GM18868 (cell line): ENCODE measurements around the gene NAV2.

Experiments used
- ATAC-seq: cut with Tn5 transposase; IDR thresholded peaks from one replicate; pipeline ENCODE4 v1.9.1; 2021; ENCODE audit warnings: mild to moderate bottlenecking, moderate library complexity; ENCODE audit not compliant: unreplicated experiment

NAV2 gene

DNA sequence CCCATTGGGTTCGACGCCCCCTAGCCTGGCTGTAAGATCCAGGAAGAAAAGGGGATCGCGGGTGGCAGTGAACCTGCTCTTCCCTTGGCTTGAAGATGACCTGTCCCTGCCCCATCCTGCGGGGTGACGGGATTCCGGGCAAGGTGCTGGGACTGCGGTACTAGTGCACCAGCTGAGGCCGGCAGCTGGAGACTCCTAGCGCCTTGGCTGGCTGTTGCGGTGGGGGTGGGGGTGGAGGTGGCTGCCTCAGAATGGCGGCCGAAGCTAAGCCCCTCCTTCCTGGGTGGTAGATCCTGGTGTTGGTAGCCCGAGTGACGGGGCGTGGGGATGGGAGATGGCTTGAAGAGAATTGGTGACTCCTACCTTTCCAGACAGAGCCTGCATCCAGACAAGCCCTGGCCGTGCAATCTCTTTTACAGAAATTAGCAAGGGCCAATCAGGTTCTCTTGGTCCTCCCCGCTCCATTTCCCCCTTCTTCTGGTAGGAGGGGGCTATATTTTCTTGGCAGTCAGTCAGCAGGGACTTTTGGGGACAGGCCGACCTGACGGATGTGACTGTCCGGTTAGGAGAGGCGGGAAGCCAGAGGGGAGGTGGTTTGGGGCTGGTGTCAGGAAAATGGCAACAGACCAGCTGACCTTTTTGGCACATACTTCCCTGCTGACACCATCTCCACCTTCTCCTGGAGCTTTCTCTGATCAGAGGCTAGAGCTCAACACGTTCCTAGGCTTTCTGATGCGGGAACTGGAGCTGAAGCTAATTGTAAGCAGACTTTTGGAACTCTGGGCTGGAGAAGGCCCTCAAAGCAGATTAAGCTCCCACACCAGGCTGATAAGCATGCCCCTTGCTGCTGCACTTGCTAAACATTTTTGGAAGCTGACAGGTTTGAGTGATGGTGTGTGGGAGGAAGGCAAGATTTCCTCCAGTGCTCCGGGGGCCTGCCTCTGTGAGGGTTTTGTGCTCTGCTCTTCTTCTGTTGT is 2.0 kb downstream of the NAV2 start:
- ATAC-seq: no peak

DNA sequence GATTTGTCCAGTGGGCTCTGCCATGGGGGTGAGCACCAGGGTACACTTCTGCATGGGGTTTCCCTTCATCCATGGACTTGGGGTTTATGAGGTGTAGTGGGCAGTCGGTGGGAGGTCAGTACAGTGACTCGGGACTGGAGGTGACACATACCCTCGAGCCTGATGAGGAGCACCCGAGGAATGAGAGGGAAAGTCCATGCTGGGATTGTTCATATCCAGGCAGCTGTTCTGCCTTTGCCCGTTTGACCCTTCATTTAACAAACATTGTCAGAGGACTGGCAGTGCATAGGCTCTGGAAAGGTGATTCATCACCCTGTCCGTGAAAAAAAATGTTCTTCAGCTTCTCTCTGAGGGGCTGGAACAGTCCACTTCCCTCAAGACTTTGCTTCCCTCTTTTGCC is 2.7 kb downstream of the NAV2 start:
- no peak for ATAC-seq

DNA sequence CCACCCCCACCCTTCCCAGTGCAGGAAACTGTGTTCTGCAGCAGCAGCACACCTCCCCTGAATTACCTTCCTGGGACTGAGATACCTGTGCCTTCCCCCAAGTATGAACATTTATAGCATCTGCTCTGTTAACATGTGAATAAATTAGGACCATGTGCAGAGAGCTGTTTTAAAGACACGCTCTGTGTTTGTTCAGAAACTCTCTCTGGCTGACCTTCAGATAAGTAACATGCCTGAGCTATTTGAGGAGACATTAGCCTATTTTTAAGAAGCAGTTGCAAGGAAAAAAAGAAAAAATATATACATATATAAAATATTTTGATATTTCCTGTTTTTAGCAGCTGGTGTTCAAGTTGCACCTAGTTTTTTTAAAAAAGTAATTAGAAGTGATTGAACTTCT is 5.4 kb downstream of the NAV2 start:
- ATAC-seq: no peak

DNA sequence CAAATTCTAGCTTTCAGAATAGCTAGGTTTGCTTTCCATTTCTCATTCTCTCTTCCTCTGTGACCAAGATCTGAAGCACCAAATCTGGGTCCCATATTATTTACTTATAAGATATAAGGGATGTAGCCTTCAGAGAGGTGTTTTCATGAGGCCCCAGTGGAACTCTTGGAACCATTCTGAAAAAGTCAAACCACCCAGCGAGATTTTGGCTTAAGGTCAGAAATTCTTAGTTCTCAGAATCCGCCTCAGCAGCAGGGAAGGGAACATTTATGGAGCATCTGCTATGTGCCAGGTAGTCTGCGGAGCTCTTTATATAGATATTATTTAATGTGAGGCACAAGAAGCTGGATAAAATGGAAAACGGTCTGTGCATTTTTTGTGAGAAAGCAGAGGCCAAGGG is 6.3 kb downstream of the NAV2 start:
- no peak for ATAC-seq

DNA sequence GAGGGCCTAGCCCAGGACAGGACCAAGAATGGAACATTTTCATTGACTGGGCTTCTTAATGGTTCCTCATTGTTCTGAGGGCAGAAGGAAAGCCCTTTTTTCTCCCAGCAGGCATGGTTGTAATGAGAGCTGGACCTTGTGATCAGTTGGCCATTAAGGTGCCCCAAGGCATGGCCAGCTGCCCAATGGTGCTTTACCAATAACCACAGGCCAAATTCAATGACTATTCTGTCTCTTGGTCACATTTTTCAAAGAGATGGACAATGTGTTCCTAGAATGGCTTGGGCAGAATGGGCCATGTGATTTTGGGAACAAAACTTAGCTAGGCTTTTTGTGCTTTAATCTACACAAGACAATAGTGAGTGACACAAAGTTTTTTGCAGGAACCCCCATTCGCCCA is 7.3 kb downstream of the NAV2 start:
- no peak for ATAC-seq

DNA sequence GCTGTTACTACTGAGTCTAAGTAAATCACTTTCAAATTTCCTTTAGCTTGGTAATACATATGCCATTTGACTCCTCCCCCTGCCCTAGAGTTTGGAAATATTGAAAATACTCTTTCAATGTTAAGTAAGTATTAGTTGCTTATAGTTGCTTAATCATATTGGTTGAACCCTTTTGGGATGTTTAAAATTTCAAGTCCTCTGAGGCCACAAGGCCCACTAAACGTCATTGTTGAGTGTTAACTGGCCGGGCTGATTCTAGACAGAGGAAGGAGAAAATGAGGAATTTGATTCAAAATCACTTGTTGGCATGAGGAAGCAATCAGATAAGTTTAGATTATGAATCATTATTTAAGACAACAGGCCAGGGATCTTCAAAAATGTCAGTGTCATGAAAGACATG is 8.5 kb downstream of the NAV2 start:
- ATAC-seq: no peak

DNA sequence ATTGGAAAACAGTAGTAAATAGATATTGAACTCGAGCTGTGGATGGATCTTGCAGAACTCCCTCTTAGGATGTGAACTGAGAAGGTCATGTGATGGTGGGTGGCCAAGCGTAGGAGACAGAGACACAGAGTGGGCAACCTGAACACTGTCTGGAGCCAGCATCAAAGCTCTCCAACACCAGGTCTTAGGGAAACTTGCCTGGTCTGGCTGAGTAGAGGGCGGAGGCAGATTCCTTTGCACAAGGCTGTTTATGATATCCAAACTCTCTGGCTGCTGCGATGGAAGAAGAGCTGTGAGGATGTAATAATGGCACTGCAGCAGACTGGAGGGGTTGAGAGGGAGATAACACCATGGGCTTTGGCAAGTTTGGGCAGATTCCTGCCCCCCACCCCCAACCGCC is 10.1 kb downstream of the NAV2 start:
- ATAC-seq: no peak

DNA sequence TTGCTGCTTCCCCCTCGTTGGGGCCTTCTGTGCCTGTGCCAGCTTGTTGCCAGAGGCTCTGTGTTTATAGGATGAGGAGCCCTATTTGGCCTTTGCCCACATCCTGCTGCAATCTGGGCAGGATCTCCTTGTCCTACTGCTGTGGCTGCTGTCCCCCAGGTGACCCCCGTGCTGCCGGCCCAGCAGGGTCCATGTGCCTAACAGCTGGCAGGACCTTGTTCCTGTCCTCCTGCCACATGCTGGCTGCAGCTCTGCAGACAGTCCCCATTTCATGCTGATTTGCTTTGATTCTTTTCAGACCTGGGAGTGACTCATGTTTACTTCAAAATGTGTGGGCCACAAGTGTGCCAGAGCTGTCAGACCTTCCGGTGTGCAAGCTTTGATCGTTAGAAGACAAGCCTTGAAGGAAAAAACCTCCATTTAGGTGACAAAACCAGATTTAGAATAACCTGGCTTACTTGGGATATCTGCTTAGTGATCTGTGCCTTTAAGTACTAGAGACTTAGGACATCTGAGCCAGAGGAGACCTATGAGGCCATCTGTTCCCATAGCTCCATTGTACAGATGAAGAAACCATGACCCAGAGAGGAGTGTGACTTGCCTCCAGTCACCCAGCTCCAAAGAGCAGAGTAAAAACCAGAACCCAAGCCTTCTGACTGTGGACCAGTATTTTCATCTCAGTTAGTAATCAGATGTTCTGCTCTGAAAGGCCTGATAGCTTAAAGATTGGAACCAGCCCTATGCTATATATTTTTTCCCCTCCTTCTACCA is 11.1 kb downstream of the NAV2 start:
- ATAC-seq: no peak

DNA sequence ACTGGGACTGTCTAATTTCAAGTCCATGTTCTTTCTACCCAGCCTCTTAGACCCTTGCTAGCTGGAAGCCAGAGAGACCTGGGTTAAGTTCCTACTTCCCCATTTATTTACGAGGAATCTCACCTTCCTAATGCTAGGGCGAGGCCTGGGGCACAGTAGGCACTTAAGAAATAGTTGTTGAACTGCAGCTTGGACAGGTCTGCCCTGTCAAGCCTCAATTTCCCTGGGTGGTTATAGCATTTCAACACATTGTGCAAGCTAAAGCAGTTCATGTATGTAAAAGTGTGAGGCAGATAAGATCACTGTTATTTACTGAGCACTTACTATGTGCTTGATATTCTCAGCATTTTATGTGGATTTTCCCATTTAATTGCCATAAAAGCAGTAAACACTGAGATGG is 12.1 kb downstream of the NAV2 start:
- ATAC-seq: no peak

DNA sequence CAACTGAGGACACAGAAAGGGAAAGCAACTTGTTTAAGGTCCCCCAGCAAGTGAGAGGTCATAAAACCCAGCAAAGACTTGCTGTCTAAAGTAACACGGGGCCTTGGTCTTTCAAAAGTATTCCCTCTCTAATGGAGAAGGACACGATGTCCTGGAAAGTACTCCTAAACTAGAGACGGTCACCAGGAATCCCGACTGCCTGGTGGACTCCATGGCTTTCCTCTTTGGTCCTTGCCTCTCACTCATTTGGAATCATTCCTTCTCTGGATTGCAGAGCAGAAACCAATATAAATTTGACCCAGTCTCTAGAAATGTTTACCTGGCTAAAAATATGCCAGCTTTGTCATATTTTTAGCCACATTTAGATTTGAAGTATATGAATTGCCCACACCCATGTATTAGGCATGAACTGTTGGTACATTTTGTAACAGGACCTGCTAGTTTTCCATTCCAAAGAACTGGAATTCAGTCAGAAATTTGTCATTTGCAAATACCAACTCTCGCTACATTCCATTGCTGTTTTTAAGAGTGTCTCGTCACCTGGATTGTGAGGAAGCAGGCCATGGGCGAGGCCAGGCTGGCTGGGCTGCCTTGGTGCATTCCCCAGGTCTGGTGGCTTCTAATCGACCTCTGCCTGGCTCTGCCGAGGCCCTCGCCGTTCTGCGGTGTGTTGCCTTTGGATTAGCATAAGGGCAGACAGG is 12.9 kb downstream of the NAV2 start:
- ATAC-seq: no peak

DNA sequence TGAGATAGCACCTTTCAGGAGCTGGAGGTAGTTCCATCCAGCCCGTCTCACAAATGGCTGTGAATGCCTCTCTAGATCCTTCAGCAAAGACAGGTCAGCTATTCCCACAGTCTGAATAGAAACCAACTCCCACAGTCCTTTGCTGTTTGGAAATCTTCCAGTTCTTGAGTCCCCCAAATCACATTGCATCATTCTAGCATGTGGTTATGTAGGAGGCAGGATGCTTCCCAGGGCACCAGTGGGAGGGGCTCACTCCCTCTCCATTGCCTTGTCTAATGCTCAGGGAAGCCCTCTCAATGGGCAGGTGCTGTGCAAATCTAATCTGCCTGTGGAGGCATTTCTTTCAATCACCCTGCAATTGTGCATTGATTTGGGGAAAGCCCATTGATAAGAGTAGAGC is 14.6 kb downstream of the NAV2 start:
- ATAC-seq: no peak

DNA sequence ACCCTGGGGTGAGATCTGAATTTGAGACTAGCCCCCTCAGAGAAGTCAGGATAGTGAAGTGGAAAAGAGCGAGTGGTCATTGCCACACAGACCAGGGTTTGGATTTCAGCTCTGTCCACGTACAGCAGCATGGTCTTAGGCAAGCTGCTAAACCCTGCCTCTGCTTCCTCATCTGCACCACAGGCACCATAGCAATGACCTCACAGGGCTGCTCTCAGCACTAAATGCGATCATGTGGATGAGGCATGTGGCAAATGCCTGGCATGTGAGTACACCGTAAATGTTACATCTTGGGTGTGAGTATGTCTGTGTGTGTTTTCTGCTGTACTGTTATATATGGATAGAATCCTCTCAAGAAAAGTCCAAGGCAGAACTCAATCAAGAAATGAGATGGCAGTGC is 15.8 kb downstream of the NAV2 start:
- ATAC-seq: no peak

DNA sequence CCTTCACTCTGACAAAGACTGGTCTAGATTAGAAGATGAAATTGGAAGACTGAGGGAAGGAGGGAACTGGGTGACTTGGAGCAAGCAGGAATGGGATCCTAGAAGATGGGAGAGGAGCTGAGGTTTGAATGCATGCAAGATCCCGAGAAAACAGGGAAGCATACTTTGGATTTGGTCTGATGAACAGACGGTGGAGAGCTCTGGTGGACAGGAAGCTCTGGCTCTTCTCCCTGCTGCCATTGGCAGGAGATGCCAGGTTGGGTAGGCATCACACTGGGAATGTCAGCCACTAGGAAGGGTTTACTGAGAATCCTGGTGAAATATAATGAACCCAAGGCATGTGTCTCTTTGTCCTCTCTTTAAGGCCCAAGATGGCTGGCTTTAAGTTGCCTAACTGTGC is 16.5 kb downstream of the NAV2 start:
- ATAC-seq: no peak

DNA sequence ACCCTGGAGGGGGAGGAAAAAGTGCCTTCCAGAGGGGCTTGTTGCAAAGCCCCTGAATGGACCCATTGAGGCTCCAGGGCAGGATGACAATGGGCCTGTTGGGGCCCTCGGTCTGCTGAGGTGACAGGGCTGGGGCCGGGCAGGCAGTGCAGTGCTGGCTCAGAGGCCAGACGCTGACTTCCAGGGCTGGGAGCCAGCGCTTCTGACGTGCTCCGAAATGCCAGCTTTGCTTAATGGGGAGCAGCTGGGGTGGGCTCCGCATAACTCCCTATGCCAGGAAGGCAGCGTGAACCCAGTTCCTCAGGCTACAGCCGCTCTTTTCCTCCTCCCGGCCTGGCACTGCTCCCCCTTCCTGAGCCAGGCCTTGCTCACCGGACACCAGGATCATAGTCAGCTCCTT is 17.7 kb downstream of the NAV2 start:
- no peak for ATAC-seq

DNA sequence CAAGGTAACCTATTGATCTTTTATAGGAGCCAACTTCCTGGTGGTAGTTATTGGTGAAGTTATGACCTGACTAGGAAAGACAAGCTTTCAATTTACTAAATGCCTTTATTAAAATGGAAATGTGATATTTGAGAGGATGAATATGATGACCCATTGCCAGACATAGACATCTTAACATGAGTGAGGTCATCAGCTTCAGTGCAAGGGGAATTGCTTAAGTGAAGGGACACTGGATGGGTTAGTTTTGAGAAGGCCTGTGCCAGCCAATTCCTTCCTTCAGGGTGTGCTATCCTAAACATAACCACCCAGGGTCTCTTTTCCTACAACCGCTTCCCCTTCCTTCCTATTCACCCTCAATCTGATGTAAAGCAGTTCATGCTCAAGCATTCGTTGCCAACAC is 21.5 kb downstream of the NAV2 start:
- ATAC-seq: no peak

DNA sequence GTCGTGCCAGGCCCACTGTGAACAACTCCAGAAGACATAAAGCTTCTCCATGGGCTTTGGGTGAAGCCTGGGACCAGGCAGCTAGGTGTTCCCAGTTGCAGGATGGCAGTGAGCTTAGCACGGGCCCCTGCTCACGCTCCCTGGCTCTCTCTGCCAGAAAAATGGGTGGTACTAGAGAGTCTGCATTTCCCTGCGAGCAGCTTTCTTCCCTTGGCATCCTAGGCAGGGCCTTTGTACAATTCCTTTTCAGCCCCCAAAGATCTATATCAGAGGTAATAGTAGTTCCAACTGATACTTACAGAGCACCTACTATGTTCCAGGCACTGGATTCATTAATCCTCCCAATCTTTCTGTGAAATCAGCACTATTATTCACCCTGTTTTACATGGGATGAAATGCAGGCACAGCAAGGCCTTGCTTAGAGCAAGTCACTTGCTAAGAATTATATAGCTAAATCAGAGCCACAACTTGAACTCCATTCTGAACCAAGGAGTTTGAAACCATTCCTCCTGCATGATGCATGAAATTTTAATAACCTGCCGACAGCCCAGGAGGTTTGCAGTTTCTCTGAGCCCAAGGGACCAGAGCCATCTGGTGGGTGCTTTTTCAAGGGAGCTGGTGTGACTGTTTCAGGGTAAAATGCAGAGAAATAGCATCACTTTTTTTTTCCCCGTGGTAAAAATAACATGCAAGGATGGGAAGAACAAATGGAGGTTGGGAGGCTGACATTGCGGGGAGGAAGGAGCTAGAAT is 22.7 kb downstream of the NAV2 start:
- no peak for ATAC-seq

DNA sequence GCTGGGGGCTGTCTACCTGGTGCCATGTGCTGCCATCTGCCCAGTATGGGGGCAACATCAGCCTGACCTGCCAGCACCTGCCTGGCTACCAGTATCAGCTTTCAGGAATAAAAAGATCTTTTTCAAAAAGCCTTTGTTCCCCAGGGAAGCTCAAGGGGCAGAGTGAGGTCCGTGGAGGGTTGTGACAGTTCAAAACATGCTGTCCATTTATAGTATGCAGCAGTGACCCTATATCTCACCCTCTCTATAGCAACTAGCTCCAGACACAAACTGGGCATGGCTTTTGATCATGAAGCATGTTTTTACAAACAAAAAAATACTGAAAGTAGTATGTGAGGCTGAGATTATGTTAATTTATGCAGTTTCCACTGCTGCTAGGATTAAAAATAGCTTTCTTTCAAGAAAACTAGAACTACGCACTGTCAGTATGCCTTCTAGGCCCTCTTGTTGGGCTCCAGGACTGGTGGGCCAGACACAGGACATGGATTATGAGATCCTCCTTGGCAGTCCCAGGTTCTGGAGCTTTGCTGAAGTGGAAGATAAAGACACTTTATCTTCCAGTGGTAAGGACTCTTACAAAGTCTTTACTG is 23.4 kb downstream of the NAV2 start:
- ATAC-seq: no peak

DNA sequence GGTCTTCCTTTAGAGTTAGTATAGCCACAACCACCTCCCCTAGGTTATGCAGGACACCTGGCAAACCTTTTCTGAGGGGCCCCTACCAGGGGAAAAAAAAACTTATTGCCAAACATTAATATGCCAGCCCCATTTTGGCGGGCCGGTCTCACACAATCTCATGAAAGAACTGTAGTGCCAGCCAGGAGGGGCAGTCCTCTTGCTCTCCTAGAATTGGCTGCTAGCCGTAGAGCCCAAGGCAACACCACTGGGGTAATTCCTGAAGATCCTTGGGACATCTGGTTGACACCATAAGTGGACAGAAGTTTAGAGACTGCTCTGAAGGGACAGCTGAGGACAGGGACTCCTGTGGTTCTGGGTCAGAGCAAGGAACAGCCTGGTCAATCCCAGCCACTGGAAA is 24.2 kb downstream of the NAV2 start:
- no peak for ATAC-seq

DNA sequence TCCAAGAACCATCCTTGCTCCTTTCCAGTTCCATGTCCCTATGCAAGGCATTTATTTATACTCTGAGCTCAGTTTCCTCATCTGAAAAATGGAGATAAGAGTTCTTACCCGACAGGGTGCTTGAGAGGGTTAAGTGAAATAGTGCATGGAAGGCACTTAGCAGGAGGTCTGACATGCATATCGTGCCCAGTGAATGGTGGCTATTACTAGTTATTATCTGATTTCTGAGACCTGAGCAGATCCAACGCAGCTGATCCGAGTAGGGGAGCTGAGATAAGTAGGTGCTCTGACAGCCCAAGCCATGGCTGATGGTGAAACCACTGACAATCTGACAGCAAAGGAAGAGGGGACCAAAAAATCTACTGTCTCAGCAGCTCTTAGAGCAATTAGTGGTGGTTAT is 24.9 kb downstream of the NAV2 start:
- ATAC-seq: no peak

DNA sequence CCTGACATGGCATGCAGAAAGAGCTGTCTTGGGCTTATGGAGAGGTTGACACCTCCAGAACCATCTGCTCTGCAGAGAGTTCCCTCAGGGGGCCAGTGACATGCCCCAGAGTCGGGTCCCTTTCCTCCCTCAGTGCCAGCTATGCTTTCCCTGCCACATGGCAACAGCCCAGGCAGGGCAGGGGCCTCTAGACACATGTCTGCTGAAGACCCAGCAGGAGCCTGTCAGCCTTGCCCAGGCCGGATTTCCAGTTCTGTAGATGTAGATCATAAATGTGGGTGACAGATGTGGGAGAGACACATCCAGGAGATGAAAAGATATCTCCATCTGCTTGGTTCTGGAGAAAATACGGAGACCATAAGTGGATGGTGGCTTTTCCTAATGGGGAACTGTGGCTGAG is 25.5 kb downstream of the NAV2 start:
- no peak for ATAC-seq

DNA sequence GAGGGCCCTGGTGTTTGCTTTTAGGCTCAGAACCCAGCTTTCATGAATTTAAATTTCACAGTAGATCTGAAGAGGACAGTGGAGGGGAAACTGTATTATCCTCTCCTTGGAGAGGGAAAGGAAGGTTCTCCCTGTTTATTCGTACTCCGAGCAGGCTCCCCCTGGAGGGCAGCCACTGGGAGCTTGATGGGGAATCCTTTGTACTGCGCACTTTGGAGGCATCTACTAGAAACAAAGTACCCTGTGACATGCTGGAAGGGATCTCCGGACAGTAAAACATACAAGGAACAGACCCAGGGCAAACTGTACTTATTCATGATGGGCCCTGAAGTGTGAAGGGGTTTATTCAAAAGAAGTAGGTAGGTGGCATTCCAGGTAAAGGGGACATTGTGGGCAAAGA is 27.2 kb downstream of the NAV2 start:
- ATAC-seq: no peak
